Panc1 (cell line): ENCODE measurements around the gene MAN1A1.

ENCODE experiments used
- CTCF ChIP-seq: fragments of 450-650 bp; IDR thresholded peaks from 2 replicates; pipeline ENCODE4 v1.5.1; 2017; ENCODE audit warnings: mild to moderate bottlenecking
- SIN3A ChIP-seq: IDR thresholded peaks from 2 replicates; pipeline ENCODE4 v1.6.1; 2012; ENCODE audit warnings: low read depth, mild to moderate bottlenecking, low read length, moderate library complexity, borderline replicate concordance; ENCODE audit not compliant: insufficient read depth

GRCh38 chr6:119290306-119290705 is 59.3 kb downstream of the MAN1A1 start:
- TF ChIP-seq CTCF (no peak), SIN3A (no peak)
